Liver (tissue), 9 donors: ENCODE results near the gene ADARB1. TPM values are rescaled to one million over a fixed set of nuclear protein-coding genes. Genes with fewer than 3 reads are reported as not detected.

Experiments used
- DNase-seq: peaks from one replicate; pipeline ENCODE4 v3.0.0-alpha.2; 2017; ENCODE audit warnings: low spot score
- H3K27ac ChIP-seq, 2 donors: one replicate each; pipeline ENCODE4 v1.7.0; 2013; ENCODE audit warnings: inconsistent platforms in 2 of 2, low read length in 2 of 2, control low read depth in 1 of 2, low read depth in 1 of 2, mild to moderate bottlenecking in 1 of 2
- H3K27me3 ChIP-seq, 4 donors: one replicate each; pipeline versions ENCODE4 v1.6.1 to v1.7.0; 2013; ENCODE audit warnings: low read length in 3 of 4, inconsistent platforms in 1 of 4, mild to moderate bottlenecking in 1 of 4, moderate library complexity in 1 of 4; ENCODE audit not compliant: control insufficient read depth in 4 of 4, insufficient read depth in 4 of 4
- H3K36me3 ChIP-seq, 4 donors: one replicate each; pipeline versions ENCODE4 v1.6.1 to v1.7.0; 2013; ENCODE audit warnings: low read length in 3 of 4, mild to moderate bottlenecking in 3 of 4, low read depth in 1 of 4, moderate library complexity in 1 of 4; ENCODE audit not compliant: control insufficient read depth in 4 of 4, insufficient read depth in 3 of 4
- H3K4me1 ChIP-seq, 4 donors: one replicate each; pipeline versions ENCODE4 v1.6.1 to v1.7.0; 2013; ENCODE audit warnings: low read length in 3 of 4, mild to moderate bottlenecking in 3 of 4, moderate library complexity in 1 of 4; ENCODE audit not compliant: control insufficient read depth in 4 of 4, insufficient read depth in 4 of 4
- H3K4me3 ChIP-seq, 3 donors: one replicate each; pipeline versions ENCODE4 v1.6.1 to v1.7.0; 2013; ENCODE audit warnings: low read length in 3 of 3, control low read depth in 1 of 3, low read depth in 1 of 3, mild to moderate bottlenecking in 1 of 3
- H3K9ac ChIP-seq, 2 donors: one replicate each; pipeline ENCODE4 v1.7.0; 2013; ENCODE audit warnings: low read length in 2 of 2, mild to moderate bottlenecking in 2 of 2, moderate library complexity in 2 of 2, control low read depth in 1 of 2, low read depth in 1 of 2
- H3K9me3 ChIP-seq, 4 donors: one replicate each; pipeline versions ENCODE4 v1.6.1 to v1.7.0; 2013; ENCODE audit warnings: low read length in 3 of 4; ENCODE audit not compliant: control insufficient read depth in 4 of 4
- ATF3 ChIP-seq: IDR thresholded peaks from 2 replicates; pipeline ENCODE4 v1.6.1; 2016; ENCODE audit warnings: antibody characterized with exemption
- CTCF ChIP-seq: fragments of 150-350 bp; IDR thresholded peaks from 2 replicates; pipeline ENCODE4 v1.5.1; 2017; ENCODE audit warnings: improper control_type of control experiment, low read depth, low read length; ENCODE audit not compliant: missing input control
- EGR1 ChIP-seq, 2 donors: IDR thresholded peaks; 2 replicates each; pipeline ENCODE4 v1.6.1; 2016 to 2018; ENCODE audit warnings: antibody characterized with exemption in 2 of 2, low read depth in 2 of 2
- FOXA1 ChIP-seq: IDR thresholded peaks from 2 replicates; pipeline ENCODE4 v1.6.1; 2016; ENCODE audit warnings: antibody characterized with exemption
- FOXA2 ChIP-seq: IDR thresholded peaks from 2 replicates; pipeline ENCODE4 v1.6.1; 2016; ENCODE audit warnings: antibody characterized with exemption
- GABPA ChIP-seq, 2 donors: IDR thresholded peaks in 1 of 2; conservative IDR thresholded peaks in 1 of 2; 2 replicates each; pipeline ENCODE4 v1.6.1; 2016; ENCODE audit warnings: antibody characterized with exemption in 2 of 2, mild to moderate bottlenecking in 1 of 2, moderate library complexity in 1 of 2
- HNF4A ChIP-seq, 2 donors: conservative IDR thresholded peaks; 2 replicates each; pipeline ENCODE4 v1.6.1; 2016; ENCODE audit warnings: antibody characterized with exemption in 2 of 2, mild to moderate bottlenecking in 2 of 2
- HNF4G ChIP-seq: IDR thresholded peaks from 2 replicates; pipeline ENCODE4 v1.6.1; 2016; ENCODE audit warnings: antibody characterized with exemption
- JUND ChIP-seq, 2 donors: IDR thresholded peaks; 2 replicates each; pipeline ENCODE4 v1.6.1; 2016; ENCODE audit warnings: antibody characterized with exemption in 2 of 2
- MAX ChIP-seq: IDR thresholded peaks from 2 replicates; pipeline ENCODE4 v1.6.1; 2016; ENCODE audit warnings: antibody characterized with exemption
- NR2F2 ChIP-seq: IDR thresholded peaks from 2 replicates; pipeline ENCODE4 v1.6.1; 2016; ENCODE audit warnings: antibody characterized with exemption
- RAD21 ChIP-seq, 2 donors: IDR thresholded peaks; 2 replicates each; pipeline ENCODE4 v1.6.1; 2016; ENCODE audit warnings: antibody characterized with exemption in 2 of 2, mild to moderate bottlenecking in 2 of 2
- REST ChIP-seq: IDR thresholded peaks from 2 replicates; pipeline ENCODE4 v1.6.1; 2016; ENCODE audit warnings: antibody characterized with exemption, mild to moderate bottlenecking
- RXRA ChIP-seq, 2 donors: IDR thresholded peaks; 2 replicates each; pipeline ENCODE4 v1.6.1; 2017 to 2018; ENCODE audit warnings: antibody characterized with exemption in 2 of 2, mild to moderate bottlenecking in 1 of 2
- SP1 ChIP-seq: IDR thresholded peaks from 2 replicates; pipeline ENCODE4 v1.6.1; 2018; ENCODE audit warnings: antibody characterized with exemption, mild to moderate bottlenecking
- TAF1 ChIP-seq: conservative IDR thresholded peaks from 2 replicates; pipeline ENCODE4 v1.6.1; 2016; ENCODE audit warnings: antibody characterized with exemption, mild to moderate bottlenecking
- YY1 ChIP-seq: IDR thresholded peaks from 2 replicates; pipeline ENCODE4 v1.6.1; 2016; ENCODE audit warnings: antibody characterized with exemption, mild to moderate bottlenecking
- ZBTB33 ChIP-seq: IDR thresholded peaks from 2 replicates; pipeline ENCODE4 v1.6.1; 2016; ENCODE audit warnings: antibody characterized with exemption
- WGBS: extraction: QIAGEN DNeasy Blood & Tissue Kit; methylation state at CpG from one replicate; pipeline ENCODE4 v1.1.7; 2013; 5-methylcytosine and 5-hydroxymethylcytosine counted together
- polyA plus RNA-seq, 2 donors: library from polyadenylated mRNA; stranded (reverse) in 1 of 2; unstranded in 1 of 2; fragments of 200-250 nt in 1 of 2; fragments of >200 nt in 1 of 2; fragmentation: Nextera tagmentation in 1 of 2; extraction: Ambion mirVana in 1 of 2; gene quantifications; one replicate each; pipeline versions ENCODE4 v1.2.1 to v1.2.3, GENCODE V29; 2013 to 2015
- total RNA-seq, 2 donors: library from RNA; depleted of rRNA; stranded (reverse); fragments of >200 nt; gene quantifications; one replicate each; pipeline ENCODE4 v1.2.3, GENCODE V29; 2014
- donor health status: healthy.
- donor health status: healthy.
- donor health status: healthy.
- donor health status: healthy.
- donor health status: healthy.

The ADARB1 gene
- total and polyA plus RNA-seq, 4 donors: 1.6 to 7.8 (median 2.9) TPM

GRCh38 chr21:45056917-45057560 lies 17.3 kb upstream of the ADARB1 start (continued):
- TF ChIP-seq REST: no peak

GRCh38 chr21:45057886-45058285 lies 16.5 kb upstream of the ADARB1 start:
- Histone ChIP-seq H3K27me3 (no peaks in the 10 kb centered on the region), H3K4me1 (no peaks in the 10 kb centered on the region), H3K36me3 (no peaks in the 10 kb centered on the region), H3K27ac (no peak overlapping the region), H3K4me3 (no peak overlapping the region), H3K9me3 (no peaks in the 10 kb centered on the region), H3K9ac (no peak overlapping the region)
- WGBS: 81% methylated on average over 14 of the region's 14 CpGs
- TF ChIP-seq ATF3 (no peak), MAX (no peak), REST (no peak), FOXA2 (no peak), CTCF (no peak), YY1 (no peak), SP1 (no peak), TAF1 (no peak), GABPA (IDR thresholded peaks at IDR 0.05 in 1 of 2, conservative IDR thresholded peaks at IDR 0.05 in 1 of 2) (no peak), FOXA1 (no peak), HNF4G (no peak), JUND (IDR thresholded peaks at IDR 0.05) (no peak), ZBTB33 (no peak), EGR1 (IDR thresholded peaks at IDR 0.05; ENCODE audit: low read depth in 2 of 2) (no peak), RXRA (IDR thresholded peaks at IDR 0.05) (no peak), RAD21 (IDR thresholded peaks at IDR 0.05) (no peak), NR2F2 (no peak), HNF4A (conservative IDR thresholded peaks at IDR 0.05) (no peak)
- DNase-seq: no peak
